GM18499 (cell line): Measurements from ENCODE around the gene FAM20B.
"Not testable (repeated sequence)": the region's sequence is repeated elsewhere in the genome, so short reads cannot be mapped to it uniquely, and the experiment has no call there.

ENCODE experiments used
- ATAC-seq: cut with Tn5 transposase; IDR thresholded peaks from one replicate; pipeline ENCODE4 v1.9.1; 2021; ENCODE audit warnings: moderate number of reproducible peaks; ENCODE audit not compliant: insufficient read depth, unreplicated experiment

FAM20B gene

GRCh38 chr1:179025125-179025974 is at the start of gene FAM20B:
Gene FAM20B (plus strand): TSS chr1:179025894. CDS start chr1:179043848, 17,954 bp downstream.
- ATAC-seq, result peak; percentile 50

GRCh38 chr1:178976541-178976940 is 49.2 kb upstream of the FAM20B start:
- no peak for ATAC-seq

- no peak for ATAC-seq
These were observed 39.5 kb upstream of the FAM20B start for GRCh38 chr1:178986204-178986603.

GRCh38 chr1:178988198-178988597 is 37.5 kb upstream of the FAM20B start:
- not testable (repeated sequence) for ATAC-seq

GRCh38 chr1:178993559-178993958 is 32.1 kb upstream of the FAM20B start:
- no peak for ATAC-seq

GRCh38 chr1:178997428-178997827 is 28.3 kb upstream of the FAM20B start:
- ATAC-seq, result no peak

- ATAC-seq, result no peak
These were observed 27.4 kb upstream of the FAM20B start for GRCh38 chr1:178998295-178998694.

GRCh38 chr1:178999061-178999460 is 26.6 kb upstream of the FAM20B start:
- no peak for ATAC-seq

- ATAC-seq, result no peak
These were observed 24.2 kb upstream of the FAM20B start for GRCh38 chr1:179001451-179001850.

GRCh38 chr1:179002064-179002463 is 23.6 kb upstream of the FAM20B start:
- not testable (repeated sequence) for ATAC-seq

GRCh38 chr1:179002552-179003345 is 22.9 kb upstream of the FAM20B start:
- no peak for ATAC-seq

GRCh38 chr1:179003512-179004066 is 22.1 kb upstream of the FAM20B start:
- no peak for ATAC-seq

GRCh38 chr1:179007233-179007632 is 18.5 kb upstream of the FAM20B start:
- ATAC-seq, result no peak

- ATAC-seq, result no peak
These were observed 15.0 kb upstream of the FAM20B start for GRCh38 chr1:179010671-179011070.

GRCh38 chr1:179012038-179012437 is 13.7 kb upstream of the FAM20B start:
- ATAC-seq, result no peak

- no peak for ATAC-seq
These were observed 11.6 kb upstream of the FAM20B start for GRCh38 chr1:179014123-179014522.

- no peak for ATAC-seq
These were observed 10.3 kb upstream of the FAM20B start for GRCh38 chr1:179015396-179015795.

- no peak for ATAC-seq
These were observed 8.8 kb upstream of the FAM20B start for GRCh38 chr1:179016706-179017382.

GRCh38 chr1:179017383-179018326 is 8.0 kb upstream of the FAM20B start:
- no peak for ATAC-seq
